Measurements from ENCODE around the gene RPL23.

Gene RPL23

GRCh38 chr17:38825762-38826247, 27.7 kb downstream of the RPL23 start:
- intact Hi-C loops (cut with DNase I) = loop anchor here (2.0 kb wide), 1 partner anchor 27 kb away; the partner anchor contains the start of gene RPL23
- DNase-seq = peak in 2 of 42 donors; percentile 5 to 11

DNA sequence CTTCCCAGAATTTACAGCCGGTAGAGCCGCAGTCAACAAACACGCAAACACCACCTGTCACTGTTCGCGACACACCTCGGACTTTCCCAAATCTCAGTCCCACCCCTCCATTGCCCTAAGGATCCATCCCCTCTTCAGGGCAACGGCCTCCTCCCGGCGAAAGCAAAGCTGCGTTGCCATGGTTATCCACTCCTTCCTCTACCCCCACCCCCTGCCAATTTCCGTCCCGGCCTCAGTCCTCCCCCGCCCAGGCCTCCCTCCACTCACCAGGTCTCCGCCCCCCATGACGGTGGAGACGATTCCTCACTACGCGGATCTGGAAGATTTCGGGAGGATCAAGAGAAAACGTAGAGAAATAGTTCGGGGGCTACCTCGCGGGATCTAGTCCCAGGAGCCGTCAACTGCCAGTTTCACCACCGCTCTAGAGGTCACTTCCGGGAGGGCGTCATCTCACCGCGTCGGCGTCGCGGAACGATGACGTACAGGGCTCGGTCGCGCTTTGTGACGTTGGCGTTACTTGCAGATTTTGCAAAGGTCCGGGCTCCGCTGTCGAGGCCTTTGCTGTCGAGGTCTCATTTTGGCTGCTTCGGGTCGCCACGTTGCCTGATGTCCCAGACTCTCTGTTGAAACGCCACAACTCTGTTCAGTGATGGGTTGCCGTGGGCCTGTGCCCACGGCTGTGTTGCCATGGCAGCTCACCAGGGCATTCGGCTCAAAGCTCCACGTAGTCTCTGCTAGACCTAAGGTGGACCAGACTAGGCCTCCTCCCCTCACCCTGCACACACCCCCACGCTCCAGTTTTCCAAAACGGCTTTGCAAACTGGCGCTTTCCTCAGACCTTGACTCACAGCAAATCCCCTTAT, 28.4 kb downstream of the RPL23 start, which contains the start of gene CWC25:
Gene CWC25, minus strand, starts transcription at position 423 of the 863 bp plus-strand sequence. Its CDS starts 138 bp downstream, at position 285.
- DNase-seq = peak; percentile 80 to 98 (median 94)
- intact Hi-C loops (cut with DNase I) = loop anchor here (2.0 kb wide), 1 partner anchor 28 kb away; the partner anchor contains the start of gene RPL23

DNA sequence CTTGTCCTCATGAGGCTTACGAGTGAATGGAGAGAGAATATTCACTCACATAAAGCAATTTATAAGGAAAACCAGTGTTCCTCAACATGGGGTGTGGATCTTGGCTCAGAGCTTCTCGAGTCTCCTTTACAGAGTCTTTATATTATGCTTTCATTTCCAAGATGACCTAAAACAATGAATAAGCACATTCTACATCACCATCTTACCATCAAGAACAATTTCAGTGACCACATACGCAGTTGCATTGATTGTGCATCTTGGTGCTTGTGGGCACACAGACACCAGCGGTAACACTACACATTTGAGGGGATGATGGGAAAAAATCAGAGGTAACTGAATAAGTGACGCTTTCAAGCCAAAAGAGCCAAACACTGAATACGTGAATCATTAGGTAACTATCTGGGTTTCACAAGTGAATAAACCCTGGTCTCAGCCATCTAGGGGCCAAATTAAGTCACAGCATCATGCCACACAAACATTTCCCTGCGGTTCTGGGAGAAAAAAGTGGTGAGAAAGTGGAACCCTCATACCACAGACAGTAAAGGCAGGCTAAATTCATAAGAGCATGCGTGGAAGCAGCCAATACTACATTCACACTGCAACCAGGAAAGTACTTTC, 37.8 kb downstream of the RPL23 start:
- peak in 1 of 42 donors; percentile 10 for DNase-seq
- intact Hi-C loops (cut with DNase I) = no loop called here

DNA sequence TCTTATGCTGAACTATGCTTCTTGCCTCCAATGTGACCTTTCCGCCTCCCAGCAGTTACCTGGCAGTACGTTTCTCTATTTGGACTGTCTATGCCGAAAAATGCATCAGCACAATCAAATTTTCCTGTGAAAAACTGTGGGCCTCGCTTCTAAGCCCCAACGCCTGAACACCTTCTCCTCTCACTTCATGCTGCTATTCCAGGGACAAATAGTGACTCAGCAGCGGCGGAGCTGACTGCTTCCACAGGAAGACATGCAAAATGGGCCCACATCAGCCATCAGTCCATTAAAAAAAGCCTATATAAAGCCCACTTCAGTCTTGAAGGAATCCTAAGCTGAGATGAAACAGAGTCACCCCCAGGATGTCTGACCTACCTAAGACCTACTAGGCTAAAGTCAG, 43.7 kb downstream of the RPL23 start:
- intact Hi-C loops (cut with DNase I) = no loop called here
- DNase-seq = peak in 38 of 42 donors; percentile 11 to 77 (median 46)

DNA sequence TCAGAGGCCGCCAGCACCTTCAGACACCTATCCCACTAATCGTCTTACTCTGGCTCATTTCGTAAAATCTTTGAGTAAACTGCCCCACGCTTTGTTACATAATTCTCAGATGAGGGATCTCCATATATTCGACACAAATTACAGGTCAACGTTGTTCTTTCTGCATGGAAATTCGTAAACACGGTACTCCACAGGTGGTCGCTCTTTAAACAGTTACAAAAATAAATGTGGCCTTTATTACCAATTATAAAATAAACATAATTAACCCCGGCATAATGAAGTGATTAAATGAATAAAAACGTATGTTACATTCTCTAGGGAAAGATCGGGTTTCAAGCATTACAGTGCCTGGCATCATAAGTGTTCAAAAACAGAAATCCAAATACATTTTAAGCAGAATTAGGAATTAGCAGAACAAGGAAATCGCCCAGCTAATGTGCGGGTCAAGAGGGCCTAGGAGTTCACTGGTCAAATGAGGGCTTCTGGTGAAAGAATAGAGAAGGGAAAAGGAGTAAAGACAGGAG, 53.2 kb downstream of the RPL23 start:
- intact Hi-C loops (cut with DNase I) = no loop called here
- DNase-seq = no peak

DNA sequence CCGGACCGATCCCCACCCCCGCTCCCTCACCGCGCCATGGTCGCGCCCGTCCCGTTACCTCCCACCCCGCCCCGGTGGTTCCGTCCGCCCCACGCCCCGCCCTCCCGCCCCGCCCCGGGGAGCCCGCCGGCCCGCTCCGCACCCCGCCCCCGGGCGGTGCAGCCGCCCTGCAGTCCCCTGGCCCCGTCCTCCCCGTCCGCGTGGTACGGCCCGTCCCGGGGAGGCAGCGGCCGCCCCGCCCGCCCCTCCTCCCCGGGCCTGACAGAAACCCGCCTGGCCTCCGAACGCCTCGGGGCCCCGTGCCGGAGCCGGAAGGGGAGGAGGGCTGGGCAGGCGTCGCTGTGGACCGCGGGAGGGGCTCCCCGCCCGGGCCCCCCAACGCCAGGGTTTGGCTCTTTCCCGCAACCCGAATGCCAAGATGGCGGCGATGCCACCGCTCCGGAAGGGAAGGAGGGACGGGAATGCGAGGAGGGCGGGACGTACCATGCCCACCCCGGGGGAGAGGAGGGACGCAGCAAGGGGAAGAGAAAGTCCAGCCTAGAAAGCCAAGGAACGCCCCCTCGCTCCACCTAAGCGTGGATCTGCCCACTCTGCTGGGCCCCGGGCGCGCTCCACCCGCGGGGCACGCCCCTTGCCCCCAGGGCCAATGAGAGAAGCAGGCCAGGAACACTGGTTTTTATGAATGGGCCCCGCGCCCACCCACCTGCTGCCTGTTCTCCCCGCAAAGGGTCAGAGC, 53.9 kb downstream of the RPL23 start, which contains the start of gene PIP4K2B:
Gene PIP4K2B, minus strand, starts transcription at position 56 of the 736 bp plus-strand sequence. CDS start 132 bp downstream, outside the sequence.
- intact Hi-C loops (cut with DNase I) = loop anchor here (5.0 kb wide), 1 partner anchor 52 kb away; the partner anchor contains the start of gene PCGF2
- DNase-seq = peak; percentile 89 to 98 (median 95)

DNA sequence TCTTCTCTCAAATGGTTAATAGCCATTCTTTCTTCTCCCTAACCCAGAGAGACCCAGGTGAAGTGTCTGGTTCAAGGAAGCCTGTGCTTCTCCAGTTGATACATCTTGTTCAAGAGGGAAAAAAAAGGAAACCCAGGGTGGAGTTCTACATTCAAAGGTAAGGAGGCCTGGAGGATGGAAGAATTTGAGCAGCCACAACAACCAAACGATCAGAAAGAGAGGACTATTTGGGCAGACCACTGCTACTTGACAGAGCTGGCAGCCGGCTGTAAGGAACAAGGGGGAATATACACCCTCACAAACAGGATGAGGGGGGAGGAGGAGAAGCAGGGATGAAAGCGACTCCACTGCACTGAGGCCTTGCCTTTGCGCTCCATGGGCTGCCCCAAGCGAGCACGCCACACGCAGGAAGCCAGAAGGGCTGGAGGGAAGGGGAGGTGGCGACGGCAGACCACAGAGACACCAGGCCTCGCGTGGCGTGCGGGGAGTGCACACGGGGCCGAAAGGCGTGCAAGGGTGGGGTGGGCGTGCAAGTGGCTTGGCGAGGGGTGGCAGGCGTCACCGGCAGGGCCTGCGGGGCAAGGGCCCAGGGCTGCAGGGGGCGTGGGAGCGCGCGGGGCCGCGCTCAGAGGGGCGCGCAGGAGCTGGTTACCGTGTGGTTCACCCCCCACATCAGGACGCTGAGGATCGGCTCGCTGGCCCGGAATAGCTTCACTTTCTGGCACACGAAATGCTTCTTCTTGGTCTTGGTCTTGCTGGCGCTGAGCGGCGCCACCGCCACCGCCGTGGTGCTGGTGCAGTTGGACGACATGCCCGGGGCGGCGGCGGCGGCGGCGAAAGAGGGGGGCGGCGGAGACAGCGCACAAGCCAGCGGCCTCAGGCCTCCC, 54.7 kb downstream of the RPL23 start:
- intact Hi-C loops (cut with DNase I) = loop anchor here (5.0 kb wide), 1 partner anchor 52 kb away; the partner anchor contains the start of gene PCGF2
- peak in 38 of 42 donors; percentile 7 to 75 (median 54) for DNase-seq
